GM04503 (cell line): Measurements from ENCODE around the gene DMGDH.

Source experiments
- DNase-seq: peaks from one replicate; pipeline ENCODE4 v3.0.0-alpha.2; 2012; ENCODE audit warnings: low read depth

Gene DMGDH

DNA sequence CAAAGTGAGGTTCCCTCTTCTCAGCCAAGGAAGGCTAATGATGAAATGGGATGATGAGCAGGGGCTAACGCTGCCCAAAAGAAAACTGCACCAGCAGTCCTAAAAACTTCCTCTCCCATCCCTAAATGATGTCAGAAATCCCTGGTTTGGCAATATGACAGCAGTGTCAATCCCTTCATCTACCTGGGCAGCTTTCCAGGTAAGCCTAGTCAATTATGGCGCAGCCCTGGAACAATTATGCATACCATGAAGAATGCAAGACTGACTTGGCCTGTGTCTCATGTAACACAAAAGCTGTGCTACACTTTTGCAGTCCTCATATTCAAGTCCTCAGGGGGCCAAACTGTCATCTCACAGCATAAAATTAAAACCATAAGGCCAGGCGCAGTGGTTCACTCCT lies 7.0 kb downstream of the DMGDH start:
- DNase-seq: no peak

DNA sequence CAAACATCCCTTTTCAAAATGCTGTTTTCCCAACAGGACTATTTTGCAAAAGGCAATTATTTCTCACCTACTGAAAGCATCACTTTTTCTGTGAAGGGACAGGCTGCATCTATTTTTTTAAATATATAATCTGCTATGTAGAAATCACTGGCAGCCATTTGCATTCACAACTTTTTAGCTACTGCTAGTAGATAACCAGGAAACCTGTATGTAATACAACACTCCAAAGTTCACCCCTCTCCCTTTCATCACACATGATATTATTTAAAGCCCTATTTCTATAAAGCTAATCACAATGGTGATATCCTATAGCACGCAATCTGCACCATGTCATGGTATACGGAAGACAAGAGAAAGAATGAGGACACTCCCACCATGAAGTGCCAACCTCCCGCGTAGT lies 9.8 kb downstream of the DMGDH start:
- no peak for DNase-seq

GRCh38 chr5:79056847-79057246 lies 12.6 kb downstream of the DMGDH start:
- no peak for DNase-seq

GRCh38 chr5:79055017-79055416 lies 14.5 kb downstream of the DMGDH start:
- DNase-seq: no peak

DNA sequence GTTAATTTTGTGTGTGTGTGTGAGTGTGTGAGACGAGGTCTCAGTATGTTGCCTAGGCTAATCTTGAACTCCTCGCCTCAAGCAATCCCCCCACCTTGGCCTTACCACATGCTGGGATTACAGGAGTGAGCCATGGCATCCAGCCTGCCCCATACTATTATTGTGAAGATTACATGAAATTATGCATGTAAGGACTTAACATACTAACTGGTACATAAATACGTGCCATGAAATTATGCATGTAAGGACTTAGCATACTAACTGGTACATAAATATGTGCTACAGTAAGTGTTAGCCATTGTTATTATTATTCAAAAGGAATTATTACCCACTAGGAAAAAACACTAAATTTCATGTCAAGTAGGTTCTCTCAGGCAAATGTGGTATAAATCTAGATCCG lies 16.2 kb downstream of the DMGDH start:
- no peak for DNase-seq

GRCh38 chr5:79050498-79050897 lies 19.0 kb downstream of the DMGDH start:
- no peak for DNase-seq

DNA sequence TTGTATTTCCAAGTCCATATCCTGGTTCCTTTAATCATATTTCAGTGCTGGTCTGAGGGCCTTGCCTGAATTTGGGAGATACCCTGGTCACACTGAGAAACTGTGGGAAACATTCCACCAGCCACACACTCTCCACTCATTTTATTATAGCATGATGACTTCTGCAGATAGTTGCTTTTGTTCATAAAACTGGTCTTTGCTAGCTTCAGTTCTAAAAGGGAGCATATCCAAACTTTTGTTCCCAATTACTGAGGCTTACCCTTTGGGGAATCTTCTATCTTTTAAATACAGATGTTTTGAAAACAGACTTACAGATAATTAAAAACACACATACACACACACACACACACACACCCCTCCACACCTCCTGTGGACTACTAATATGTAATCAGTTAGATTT lies 21.0 kb downstream of the DMGDH start:
- no peak for DNase-seq

GRCh38 chr5:79047199-79047598 lies 22.3 kb downstream of the DMGDH start:
- DNase-seq: no peak

DNA sequence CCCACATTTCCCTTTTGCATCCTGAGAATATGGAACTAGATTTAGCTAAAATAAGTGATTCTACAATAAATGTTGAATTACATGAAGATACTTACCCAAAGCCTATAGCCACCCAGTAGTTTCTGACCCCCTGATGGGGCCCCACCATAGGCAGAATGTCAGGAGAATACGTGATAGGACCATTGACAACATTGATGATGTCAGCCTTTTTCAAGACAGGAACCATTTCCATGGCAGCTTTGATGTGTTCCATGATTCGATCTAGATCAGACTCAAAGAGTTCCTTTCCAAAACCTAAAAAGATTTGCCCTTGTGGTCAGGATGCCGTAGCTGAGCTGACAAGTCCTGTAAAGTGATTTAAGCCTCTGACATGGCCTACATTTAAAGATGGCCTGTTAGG lies 27.3 kb downstream of the DMGDH start:
- DNase-seq: no peak

DNA sequence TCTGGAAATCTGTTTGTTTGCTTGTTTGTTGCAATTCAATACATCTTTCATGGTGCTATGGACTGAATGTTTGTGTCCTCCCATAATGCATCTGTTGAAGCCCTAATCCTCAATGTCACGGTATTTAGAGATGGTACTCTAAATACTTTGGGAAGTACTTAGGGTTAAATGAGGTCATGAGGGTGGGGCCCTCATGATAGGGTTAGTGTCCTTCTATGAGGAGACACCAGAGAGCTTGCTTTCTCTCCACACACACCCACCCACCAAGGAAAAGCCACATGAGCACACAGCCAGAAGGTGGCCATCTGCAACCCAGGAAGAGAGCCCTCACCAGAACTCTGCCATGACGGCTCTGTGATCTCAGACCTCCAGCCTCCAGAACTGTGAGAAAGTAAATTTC lies 32.7 kb downstream of the DMGDH start:
- DNase-seq: no peak

- DNase-seq: no peak
Observed at GRCh38 chr5:79035237-79035636, 34.2 kb downstream of the DMGDH start.

DNA sequence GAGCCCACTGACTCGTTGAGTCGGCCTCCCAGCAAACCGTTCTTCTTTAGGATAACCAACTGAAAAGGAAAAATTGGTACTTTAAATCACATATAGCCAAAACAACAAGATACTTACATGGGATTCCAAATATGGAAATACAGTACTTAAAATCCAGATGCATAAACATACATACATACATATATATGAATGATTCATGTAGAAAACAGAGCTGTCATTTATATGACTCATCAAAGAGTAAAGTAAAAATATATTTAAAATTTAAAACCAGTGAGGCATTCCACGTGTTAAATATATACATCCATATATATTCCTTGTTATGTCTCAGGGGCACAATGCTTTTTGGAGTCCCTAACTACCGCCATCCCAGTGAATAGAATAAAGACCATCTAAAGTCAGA lies 36.7 kb downstream of the DMGDH start:
- DNase-seq: no peak

DNA sequence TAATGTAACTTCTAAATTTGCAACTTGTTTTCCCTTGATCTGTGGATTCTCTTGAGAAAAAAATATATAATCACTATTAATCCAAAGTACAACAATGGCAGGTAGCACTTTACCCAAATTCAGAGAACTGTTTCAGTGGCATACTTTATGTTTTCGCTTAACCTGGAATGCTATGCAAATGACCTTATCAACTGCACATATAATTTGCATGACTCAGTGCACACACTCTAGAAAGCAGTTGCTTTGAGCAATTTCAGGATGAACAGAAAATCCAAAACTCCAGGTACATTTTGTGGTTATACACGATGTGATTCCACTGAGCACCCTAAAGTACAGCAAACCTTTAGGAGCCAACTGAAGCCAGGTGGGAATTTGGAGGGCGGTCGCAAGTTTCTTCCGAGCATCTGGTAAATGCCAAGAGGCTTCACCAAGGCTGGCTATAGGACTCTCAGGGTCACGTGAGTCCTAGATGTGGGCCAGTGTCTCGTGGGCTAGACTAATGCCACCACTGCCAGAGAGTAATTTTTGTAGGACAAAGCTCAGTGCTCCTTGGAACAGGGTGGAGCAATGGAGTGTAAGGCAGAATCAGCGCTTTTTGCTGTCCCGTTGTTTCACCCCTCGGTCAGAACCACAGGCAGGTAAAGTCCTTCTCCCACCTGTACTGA lies 37.3 kb downstream of the DMGDH start:
- DNase-seq: no peak

- DNase-seq: no peak
Observed at GRCh38 chr5:79031485-79031867, 38.0 kb downstream of the DMGDH start.

DNA sequence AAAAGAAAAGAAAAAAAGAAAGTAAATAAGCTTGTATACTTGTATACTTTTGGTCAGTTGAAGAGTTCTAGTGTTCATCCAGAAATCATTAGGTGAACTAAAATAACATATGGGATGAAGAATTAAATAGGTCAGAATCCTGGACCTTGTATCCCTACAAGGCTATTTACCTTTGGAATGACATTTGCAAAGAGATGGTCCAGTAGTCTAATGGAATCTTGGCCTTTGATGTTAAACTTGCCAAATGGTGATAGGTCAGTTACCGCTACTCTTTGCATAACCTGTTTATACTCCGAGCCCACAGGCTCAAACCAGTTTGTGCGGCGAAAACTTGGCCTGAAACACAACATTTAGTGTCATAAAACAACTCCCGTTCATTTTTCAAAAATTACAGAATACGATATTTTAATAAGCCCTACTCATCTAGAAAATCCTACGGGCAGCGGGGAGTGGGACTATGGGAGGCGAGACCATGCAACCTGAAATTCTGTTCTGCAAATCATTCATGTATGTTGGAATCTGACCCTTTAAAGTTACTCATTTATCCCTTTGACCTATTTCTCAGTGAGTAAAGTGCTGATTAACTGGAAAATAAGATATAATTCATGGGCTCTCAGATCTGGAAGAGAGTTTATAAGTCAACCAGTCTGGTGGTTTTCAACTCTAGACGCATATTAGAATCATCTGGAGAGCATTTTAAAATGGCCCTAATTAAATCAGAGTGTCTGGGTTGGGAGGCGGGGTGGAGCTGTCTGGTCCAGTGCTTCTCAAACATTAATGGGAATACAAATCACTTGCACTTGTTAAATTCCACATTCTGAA lies 38.6 kb downstream of the DMGDH start:
- no peak for DNase-seq

- peak; percentile 7 for DNase-seq
Observed at GRCh38 chr5:79025054-79025472, 44.4 kb downstream of the DMGDH start.

- no peak for DNase-seq
Observed at GRCh38 chr5:79023947-79024346, 45.5 kb downstream of the DMGDH start.

DNA sequence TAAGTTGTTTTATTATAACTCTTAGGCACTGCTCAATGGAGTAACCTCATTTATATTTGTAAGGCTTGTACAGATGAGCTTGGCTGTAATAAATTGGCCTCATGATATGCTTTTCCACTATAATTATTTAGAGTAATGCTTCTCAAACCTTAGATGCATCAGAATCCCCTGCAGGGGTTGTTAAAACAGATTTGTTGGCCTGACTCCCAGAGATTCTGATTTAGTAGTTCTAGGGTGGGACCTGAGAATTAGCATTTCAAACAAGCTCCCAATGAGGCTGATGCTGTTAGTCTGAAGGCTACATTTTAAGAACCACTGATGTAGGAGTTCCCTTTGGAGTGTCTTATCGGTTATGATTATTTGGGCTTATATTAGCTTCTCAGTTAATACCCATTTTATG lies 46.1 kb downstream of the DMGDH start:
- no peak for DNase-seq

GRCh38 chr5:79022771-79023170 lies 46.7 kb downstream of the DMGDH start:
- DNase-seq: no peak

- no peak for DNase-seq
Observed at GRCh38 chr5:79021753-79022152, 47.7 kb downstream of the DMGDH start.

DNA sequence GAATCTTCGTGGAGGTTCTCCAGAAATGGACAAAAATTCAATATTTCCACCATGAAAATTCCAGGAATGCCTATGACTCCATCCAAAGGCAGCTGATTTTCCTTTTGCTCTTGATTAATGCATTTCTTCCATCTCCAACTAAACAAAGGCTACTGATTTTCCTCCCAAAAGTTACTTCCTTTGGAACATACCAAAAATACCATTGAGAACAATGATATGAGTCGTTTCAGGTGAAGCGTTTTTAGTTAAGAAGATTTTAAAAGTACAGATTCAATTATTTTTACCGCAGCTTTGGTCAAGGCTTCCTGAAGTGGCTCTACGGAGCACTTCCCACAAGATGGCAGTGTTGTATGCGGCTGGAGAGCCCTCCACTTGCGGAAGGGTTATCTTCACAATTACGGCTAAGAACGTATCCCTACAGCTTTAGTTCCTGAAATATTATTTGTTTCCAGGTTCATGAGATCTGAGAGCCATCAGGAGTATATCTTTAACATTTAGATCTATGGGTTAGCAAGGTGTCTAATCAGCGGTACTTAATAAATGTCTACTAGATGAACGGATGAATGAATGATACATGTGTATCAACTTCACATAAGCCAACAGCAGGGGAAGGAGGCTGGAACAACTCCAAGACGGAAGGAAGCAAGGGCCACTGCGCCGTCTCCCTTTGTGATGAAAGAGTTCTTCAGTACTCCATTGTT lies 48.5 kb downstream of the DMGDH start:
- peak; percentile 64 for DNase-seq

- no peak for DNase-seq
Observed at GRCh38 chr5:79014631-79015030, 54.8 kb downstream of the DMGDH start.

DNA sequence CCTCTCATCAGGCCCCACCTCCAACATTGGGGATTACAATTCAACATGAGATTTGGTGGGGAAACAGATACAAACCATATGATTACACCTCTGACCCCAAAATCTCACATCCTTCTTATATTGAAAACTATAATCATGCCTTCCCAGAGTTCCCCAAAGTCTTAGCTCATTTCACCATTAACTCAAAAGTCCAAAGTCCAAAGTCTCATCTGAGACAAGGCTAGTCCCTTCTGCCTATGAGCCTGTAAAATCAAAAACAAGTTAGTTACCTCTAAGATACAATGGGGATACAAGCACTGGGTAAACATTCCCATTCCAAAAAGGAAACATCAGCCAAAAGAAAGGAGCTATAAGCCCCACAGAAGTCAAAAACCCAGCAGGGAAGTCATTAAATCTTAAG lies 57.6 kb downstream of the DMGDH start:
- no peak for DNase-seq
